WTC11 (cell line): ENCODE results near the gene PLEKHH2. TPM values are rescaled to one million over a fixed set of nuclear protein-coding genes. Genes with fewer than 3 reads are reported as not detected.

ENCODE experiments used
- ATAC-seq: fragments of 200-7000 bp; cut with Tn5 transposase; 2 replicates; pipeline ENCODE4 v1.10.0; 2021; ENCODE audit warnings: mild to moderate bottlenecking, moderate library complexity
- CTCF ChIA-PET: fragments of 300-600 bp; sonication (Branson Sonifier 250); formaldehyde crosslinking; loops from one replicate; lab custom pipeline; 2021; ENCODE audit warnings: antibody characterized with exemption; lab: Charles Lee
- POLR2A ChIA-PET: fragments of 350-600 bp; sonication (Branson Sonifier 250); formaldehyde crosslinking; loops from one replicate; lab custom pipeline; 2021; ENCODE audit warnings: antibody characterized with exemption; lab: Charles Lee
- DNase-seq: peaks from one replicate; pipeline ENCODE4 v3.0.0; 2021; ENCODE audit warnings: low spot score
- H3K27ac Mint-ChIP-seq: 2 replicates; pipeline ENCODE4 v1.8.0; 2021; ENCODE audit warnings: mixed read lengths
- H3K27me3 Mint-ChIP-seq: 2 replicates; pipeline ENCODE4 v1.8.0; 2021; ENCODE audit warnings: low read depth, mild to moderate bottlenecking, moderate library complexity, mixed read lengths
- H3K36me3 Mint-ChIP-seq: 2 replicates; pipeline ENCODE4 v1.8.0; 2021; ENCODE audit warnings: mixed read lengths
- H3K4me1 Mint-ChIP-seq: 2 replicates; pipeline ENCODE4 v1.8.0; 2022; ENCODE audit warnings: mixed read lengths
- H3K4me3 Mint-ChIP-seq: 2 replicates; pipeline ENCODE4 v1.8.0; 2021; ENCODE audit warnings: mild to moderate bottlenecking, moderate library complexity, mixed read lengths
- H3K9me3 Mint-ChIP-seq: 2 replicates; pipeline ENCODE4 v1.8.0; 2021; ENCODE audit warnings: mixed read lengths
- FOXK1 ChIP-seq: sonication (generic); formaldehyde crosslinking; IDR thresholded peaks from 2 replicates; pipeline ENCODE4 v1.8.0; 2022; ENCODE audit warnings: mild to moderate bottlenecking, moderate library complexity, missing genetic modification reagents
- IRF2 ChIP-seq: sonication (generic); formaldehyde crosslinking; IDR thresholded peaks from 2 replicates; pipeline ENCODE4 v1.8.0; 2022; ENCODE audit warnings: low read depth, missing genetic modification reagents, borderline replicate concordance
- OVOL2 ChIP-seq: fragments of 250-450 bp; sonication (Bioruptor Pico); IDR thresholded peaks from 2 replicates; pipeline ENCODE4 v1.9.0; 2021; ENCODE audit warnings: mild to moderate bottlenecking, borderline replicate concordance
- PRRX2 ChIP-seq: fragments of 250-450 bp; sonication (Bioruptor Pico); IDR thresholded peaks from 2 replicates; pipeline ENCODE4 v1.8.0; 2021; ENCODE audit warnings: mild to moderate bottlenecking
- RELA ChIP-seq: sonication (generic); formaldehyde crosslinking; IDR thresholded peaks from 2 replicates; pipeline ENCODE4 v1.8.1; 2022; ENCODE audit warnings: missing genetic modification reagents, mild to moderate bottlenecking, borderline replicate concordance
- SMAD3 ChIP-seq: sonication (generic); formaldehyde crosslinking; IDR thresholded peaks from 2 replicates; pipeline ENCODE4 v1.8.0; 2022; ENCODE audit warnings: missing genetic modification reagents, mild to moderate bottlenecking, borderline replicate concordance
- SMAD4 ChIP-seq: sonication (generic); formaldehyde crosslinking; IDR thresholded peaks from 2 replicates; pipeline ENCODE4 v1.8.0; 2022; ENCODE audit warnings: mild to moderate bottlenecking, missing genetic modification reagents
- SOX15 ChIP-seq: fragments of 250-450 bp; sonication (Bioruptor Pico); IDR thresholded peaks from 2 replicates; pipeline ENCODE4 v1.9.0; 2021; ENCODE audit warnings: mild to moderate bottlenecking
- ZBTB21 ChIP-seq: sonication (generic); formaldehyde crosslinking; IDR thresholded peaks from 2 replicates; pipeline ENCODE4 v1.8.1; 2023; ENCODE audit warnings: mild to moderate bottlenecking, missing genetic modification reagents, borderline replicate concordance
- ZNF317 ChIP-seq: sonication (generic); formaldehyde crosslinking; IDR thresholded peaks from 2 replicates; pipeline ENCODE4 v1.8.1; 2023; ENCODE audit warnings: low read depth, mild to moderate bottlenecking, moderate library complexity, missing genetic modification reagents, borderline replicate concordance
- ZNF671 ChIP-seq: fragments of 250-450 bp; sonication (Bioruptor Pico); IDR thresholded peaks from 2 replicates; pipeline ENCODE4 v1.8.0; 2021; ENCODE audit warnings: mild to moderate bottlenecking
- total RNA-seq: library from RNA; stranded (reverse); gene quantifications from 3 replicates; pipeline ENCODE4 v1.2.3, GENCODE V29; 2021
- TF ChIP-seq, protein P1 (sequence below): fragments of 250-450 bp; sonication (Bioruptor Pico); IDR thresholded peaks from 2 replicates; pipeline ENCODE4 v1.9.0; 2021; ENCODE audit warnings: mild to moderate bottlenecking
- TF ChIP-seq, protein P2 (sequence below): sonication (generic); formaldehyde crosslinking; IDR thresholded peaks from 2 replicates; pipeline ENCODE4 v1.8.1; 2022; ENCODE audit warnings: mild to moderate bottlenecking, moderate library complexity, missing genetic modification reagents
- TF ChIP-seq, protein P3 (sequence below): sonication (generic); formaldehyde crosslinking; IDR thresholded peaks from 2 replicates; pipeline ENCODE4 v1.8.1; 2022; ENCODE audit warnings: mild to moderate bottlenecking, missing genetic modification reagents, moderate library complexity, borderline replicate concordance
- TF ChIP-seq, protein P4 (sequence below): fragments of 250-450 bp; sonication (Bioruptor Pico); conservative IDR thresholded peaks from 2 replicates; pipeline ENCODE4 v1.9.0; 2021; ENCODE audit warnings: mild to moderate bottlenecking
- TF ChIP-seq, protein P5 (sequence below): sonication (generic); formaldehyde crosslinking; IDR thresholded peaks from 2 replicates; pipeline ENCODE4 v1.8.1; 2022; ENCODE audit warnings: missing genetic modification reagents, borderline replicate concordance

Gene PLEKHH2
- total RNA-seq, 1 experiment from 2014 or later, result 5.8 TPM

DNA sequence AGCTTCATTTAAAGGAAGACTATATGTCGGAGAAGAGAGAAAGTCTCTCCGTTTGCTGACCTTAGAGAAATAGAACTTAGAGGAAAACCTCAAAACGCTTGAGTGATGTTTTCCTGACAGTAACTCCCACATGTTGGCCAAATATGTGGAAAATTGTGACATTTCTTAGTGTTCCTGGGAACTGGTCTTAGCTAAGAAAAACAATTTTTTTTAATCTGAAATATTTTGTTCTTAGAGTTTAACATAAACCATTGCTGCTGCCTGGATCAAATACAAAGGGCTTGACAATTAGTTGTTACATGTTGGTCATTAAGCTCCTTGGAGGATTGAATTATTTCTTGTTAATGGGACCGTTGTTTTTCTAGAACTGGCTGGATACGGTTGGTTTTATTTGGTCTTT lies 153.1 kb downstream of the PLEKHH2 start:
- CTCF ChIA-PET, result interaction anchor here (0.6 to 1.4 kb wide), 3 partner anchors 9 to 185 kb away, joined by 3 to 4 read pairs (median 3); no protein-coding TSS in a partner anchor
- Mint-ChIP-seq H3K27ac (no peak overlapping the region), H3K9me3 (no peaks in the 10 kb centered on the region), H3K36me3 (no peaks in the 10 kb centered on the region), H3K27me3 (no peaks in the 10 kb centered on the region), H3K4me3 (no peak overlapping the region), H3K4me1 (no peaks in the 10 kb centered on the region)
- no peak for ATAC-seq
- TF ChIP-seq, protein P1, sequence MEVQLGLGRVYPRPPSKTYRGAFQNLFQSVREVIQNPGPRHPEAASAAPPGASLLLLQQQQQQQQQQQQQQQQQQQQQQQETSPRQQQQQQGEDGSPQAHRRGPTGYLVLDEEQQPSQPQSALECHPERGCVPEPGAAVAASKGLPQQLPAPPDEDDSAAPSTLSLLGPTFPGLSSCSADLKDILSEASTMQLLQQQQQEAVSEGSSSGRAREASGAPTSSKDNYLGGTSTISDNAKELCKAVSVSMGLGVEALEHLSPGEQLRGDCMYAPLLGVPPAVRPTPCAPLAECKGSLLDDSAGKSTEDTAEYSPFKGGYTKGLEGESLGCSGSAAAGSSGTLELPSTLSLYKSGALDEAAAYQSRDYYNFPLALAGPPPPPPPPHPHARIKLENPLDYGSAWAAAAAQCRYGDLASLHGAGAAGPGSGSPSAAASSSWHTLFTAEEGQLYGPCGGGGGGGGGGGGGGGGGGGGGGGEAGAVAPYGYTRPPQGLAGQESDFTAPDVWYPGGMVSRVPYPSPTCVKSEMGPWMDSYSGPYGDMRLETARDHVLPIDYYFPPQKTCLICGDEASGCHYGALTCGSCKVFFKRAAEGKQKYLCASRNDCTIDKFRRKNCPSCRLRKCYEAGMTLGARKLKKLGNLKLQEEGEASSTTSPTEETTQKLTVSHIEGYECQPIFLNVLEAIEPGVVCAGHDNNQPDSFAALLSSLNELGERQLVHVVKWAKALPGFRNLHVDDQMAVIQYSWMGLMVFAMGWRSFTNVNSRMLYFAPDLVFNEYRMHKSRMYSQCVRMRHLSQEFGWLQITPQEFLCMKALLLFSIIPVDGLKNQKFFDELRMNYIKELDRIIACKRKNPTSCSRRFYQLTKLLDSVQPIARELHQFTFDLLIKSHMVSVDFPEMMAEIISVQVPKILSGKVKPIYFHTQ (CRISPR knock-in tag), result no peak
- DNase-seq, result no peak
- POLR2A ChIA-PET, result no interaction called here

DNA sequence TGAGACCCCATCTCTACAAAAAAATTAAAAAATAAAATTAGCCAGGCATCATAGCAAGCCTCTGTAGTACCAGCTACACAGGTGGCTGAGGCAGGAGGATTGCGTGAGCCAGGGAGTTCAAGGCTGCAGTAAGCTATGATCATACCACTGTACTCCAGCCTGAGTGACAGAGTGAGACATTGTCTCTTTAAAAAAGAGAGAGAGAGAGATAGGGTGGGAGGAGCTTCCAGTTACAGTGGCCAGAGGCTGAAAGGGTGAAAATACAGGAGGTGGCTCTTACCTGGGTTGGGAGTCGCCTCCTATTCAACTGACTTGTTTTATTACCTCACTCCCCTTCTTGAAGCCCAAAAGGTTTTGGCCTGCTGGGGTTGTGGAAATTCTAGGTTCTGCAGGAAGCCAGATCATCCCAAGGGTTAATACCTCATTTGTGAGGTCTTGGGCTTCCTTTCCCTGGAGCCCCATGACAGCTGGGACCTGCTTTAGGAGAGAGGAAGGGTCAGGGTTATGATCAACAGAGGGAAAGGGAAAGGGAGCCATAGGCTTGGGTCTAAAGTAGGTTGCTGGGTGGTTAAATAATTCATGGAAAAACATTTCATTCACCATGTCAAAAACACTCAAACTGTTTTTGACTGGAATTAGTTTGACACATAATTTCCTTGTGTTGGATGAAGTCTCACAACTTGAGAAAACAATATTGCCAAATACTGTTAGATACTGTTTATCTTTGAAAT lies 154.1 kb downstream of the PLEKHH2 start:
- TF ChIP-seq SOX15 (CRISPR knock-in tag) (no peak), SMAD3 (no peak)
- Mint-ChIP-seq H3K36me3 (no peaks in the 10 kb centered on the region), H3K4me3 (no peak overlapping the region), H3K27ac (no peak overlapping the region; the same call in 1 of the 2 replicates), H3K4me1 (no peaks in the 10 kb centered on the region), H3K9me3 (no peaks in the 10 kb centered on the region), H3K27me3 (no peaks in the 10 kb centered on the region)
- CTCF ChIA-PET, result no interaction called here
- no peak for DNase-seq
- POLR2A ChIA-PET, result no interaction called here
- ATAC-seq, result no peak

DNA sequence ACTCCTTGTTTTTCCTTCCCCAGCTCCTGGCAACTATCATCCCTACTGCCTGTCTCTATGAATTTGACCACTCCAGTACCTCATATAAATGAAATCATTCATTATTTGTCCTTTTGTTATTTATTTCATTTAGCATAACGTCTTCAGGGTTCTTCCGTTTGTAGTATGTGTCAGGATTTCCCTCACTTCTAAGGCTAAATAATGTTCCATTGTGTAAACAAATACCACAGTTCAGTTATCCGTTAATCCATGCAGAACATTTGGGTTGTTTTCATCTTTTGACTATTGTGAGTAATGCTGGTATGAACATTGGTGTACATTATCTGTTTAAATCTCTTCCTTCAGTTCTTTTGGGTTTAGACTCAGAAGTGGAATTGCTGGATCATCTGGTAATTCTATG lies 155.6 kb downstream of the PLEKHH2 start:
- ChIA-PET POLR2A (no interaction called here), CTCF (no interaction called here)
- no peaks in the 10 kb centered on the region for H3K27me3 Mint-ChIP-seq
- no peak overlapping the region for H3K27ac Mint-ChIP-seq
- ATAC-seq (no peak), DNase-seq (no peak)
- H3K4me3 Mint-ChIP-seq, result no peak overlapping the region
- TF ChIP-seq ZBTB21 (CRISPR knock-in tag), result no peak
- no peaks in the 10 kb centered on the region for H3K36me3 Mint-ChIP-seq
- H3K4me1 Mint-ChIP-seq, result no peaks in the 10 kb centered on the region
- no peaks in the 10 kb centered on the region for H3K9me3 Mint-ChIP-seq

DNA sequence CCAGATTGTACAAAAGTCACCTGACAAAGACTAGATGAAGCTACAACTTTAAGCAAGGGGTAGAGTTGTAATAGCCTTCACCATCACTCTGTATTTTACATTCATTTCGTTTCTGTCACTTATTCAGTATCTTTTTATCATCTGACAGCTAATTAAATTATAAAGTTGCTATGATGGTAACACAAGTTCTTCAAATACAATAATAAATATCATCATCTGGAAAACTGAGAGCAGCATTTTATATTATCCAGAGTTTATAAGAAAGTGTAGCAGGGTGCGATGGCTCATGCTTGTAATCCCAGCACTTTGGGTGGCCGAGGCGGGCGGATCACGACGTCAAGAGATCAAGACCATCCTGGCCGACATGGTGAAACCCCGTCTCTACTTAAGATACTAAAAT lies 157.9 kb downstream of the PLEKHH2 start:
- Mint-ChIP-seq H3K4me1 (no peaks in the 10 kb centered on the region), H3K27me3 (no peaks in the 10 kb centered on the region), H3K36me3 (no peaks in the 10 kb centered on the region), H3K4me3 (no peak overlapping the region), H3K27ac (no peak overlapping the region), H3K9me3 (no peaks in the 10 kb centered on the region)
- POLR2A ChIA-PET, result no interaction called here
- TF ChIP-seq, protein P2, sequence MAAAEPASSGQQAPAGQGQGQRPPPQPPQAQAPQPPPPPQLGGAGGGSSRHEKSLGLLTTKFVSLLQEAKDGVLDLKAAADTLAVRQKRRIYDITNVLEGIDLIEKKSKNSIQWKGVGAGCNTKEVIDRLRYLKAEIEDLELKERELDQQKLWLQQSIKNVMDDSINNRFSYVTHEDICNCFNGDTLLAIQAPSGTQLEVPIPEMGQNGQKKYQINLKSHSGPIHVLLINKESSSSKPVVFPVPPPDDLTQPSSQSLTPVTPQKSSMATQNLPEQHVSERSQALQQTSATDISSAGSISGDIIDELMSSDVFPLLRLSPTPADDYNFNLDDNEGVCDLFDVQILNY, result no peak
- no peak for TF ChIP-seq ZNF317
- no peak for TF ChIP-seq SMAD3
- TF ChIP-seq, protein P3, sequence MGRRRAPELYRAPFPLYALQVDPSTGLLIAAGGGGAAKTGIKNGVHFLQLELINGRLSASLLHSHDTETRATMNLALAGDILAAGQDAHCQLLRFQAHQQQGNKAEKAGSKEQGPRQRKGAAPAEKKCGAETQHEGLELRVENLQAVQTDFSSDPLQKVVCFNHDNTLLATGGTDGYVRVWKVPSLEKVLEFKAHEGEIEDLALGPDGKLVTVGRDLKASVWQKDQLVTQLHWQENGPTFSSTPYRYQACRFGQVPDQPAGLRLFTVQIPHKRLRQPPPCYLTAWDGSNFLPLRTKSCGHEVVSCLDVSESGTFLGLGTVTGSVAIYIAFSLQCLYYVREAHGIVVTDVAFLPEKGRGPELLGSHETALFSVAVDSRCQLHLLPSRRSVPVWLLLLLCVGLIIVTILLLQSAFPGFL (CRISPR knock-in tag), result no peak
- no peak for TF ChIP-seq OVOL2
- DNase-seq (no peak), ATAC-seq (no peak)
- CTCF ChIA-PET, result interaction anchor here (0.7 kb wide), 1 partner anchor 88 kb away, joined by 3 read pairs; no protein-coding TSS in a partner anchor

DNA sequence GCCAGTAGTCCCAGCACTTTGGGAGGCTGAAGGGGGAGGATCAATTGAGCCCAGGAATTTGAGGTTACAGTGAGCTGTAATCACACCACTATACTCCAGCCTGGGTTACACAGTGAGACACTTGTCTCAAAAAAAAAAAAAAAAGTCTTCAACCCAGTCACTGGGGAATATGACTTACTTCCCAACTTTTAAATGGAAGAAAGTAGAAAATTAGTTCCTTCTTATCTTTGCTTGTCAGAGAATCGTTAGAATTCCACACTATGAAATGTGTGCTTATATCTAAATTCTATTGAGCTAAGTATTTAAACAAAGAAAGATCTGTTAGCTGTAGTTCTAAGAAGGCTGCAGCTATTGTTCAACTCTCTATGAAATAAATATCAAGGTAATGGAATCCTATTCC lies 159.1 kb downstream of the PLEKHH2 start:
- Mint-ChIP-seq H3K4me3 (no peak overlapping the region), H3K27ac (no peak overlapping the region), H3K4me1 (no peaks in the 10 kb centered on the region), H3K9me3 (no peaks in the 10 kb centered on the region), H3K36me3 (no peaks in the 10 kb centered on the region), H3K27me3 (no peaks in the 10 kb centered on the region)
- DNase-seq (no peak), ATAC-seq (no peak)
- ChIA-PET CTCF (interaction anchor here (0.8 kb wide), 1 partner anchor 82 kb away, joined by 5 read pairs; no protein-coding TSS in a partner anchor), POLR2A (no interaction called here)
- no peak for TF ChIP-seq IRF2
- TF ChIP-seq, protein P4, sequence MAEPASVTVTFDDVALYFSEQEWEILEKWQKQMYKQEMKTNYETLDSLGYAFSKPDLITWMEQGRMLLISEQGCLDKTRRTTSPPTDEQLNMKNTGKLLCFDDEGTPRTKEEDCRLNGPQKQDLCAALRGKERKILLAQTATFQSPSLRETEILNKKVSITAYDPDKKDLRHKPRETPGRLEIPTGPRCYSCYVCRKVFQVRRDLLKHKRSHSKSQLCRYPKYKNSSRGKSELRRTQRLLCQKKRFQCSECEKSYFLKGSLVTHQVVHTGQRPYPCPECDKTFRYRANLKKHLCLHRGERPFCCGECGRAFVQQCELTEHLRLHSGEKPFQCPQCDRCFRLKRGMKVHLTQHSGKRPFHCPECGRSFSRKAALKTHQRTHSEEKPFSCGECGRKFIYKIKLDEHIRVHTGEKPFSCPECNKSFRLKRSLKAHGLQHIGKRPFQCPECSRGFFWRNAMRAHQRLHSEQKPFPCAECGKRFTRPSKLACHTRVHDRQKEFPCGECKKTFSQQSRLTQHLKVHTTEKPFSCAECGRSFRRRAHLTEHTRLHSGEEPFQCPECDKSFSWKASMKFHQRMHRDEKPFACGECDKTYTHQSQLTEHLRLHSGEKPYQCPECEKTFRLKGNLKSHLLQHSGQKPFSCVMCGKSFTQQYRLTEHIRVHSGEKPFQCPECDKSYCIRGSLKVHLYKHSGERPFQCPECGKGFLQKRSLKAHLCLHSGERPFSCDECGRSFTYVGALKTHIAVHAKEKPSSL, result no peak
- no peak for TF ChIP-seq FOXK1 (CRISPR knock-in tag)
- no peak for TF ChIP-seq PRRX2 (CRISPR knock-in tag)
- no peak for TF ChIP-seq SMAD4
- TF ChIP-seq ZNF671 (CRISPR knock-in tag), result no peak
- TF ChIP-seq, protein P5, sequence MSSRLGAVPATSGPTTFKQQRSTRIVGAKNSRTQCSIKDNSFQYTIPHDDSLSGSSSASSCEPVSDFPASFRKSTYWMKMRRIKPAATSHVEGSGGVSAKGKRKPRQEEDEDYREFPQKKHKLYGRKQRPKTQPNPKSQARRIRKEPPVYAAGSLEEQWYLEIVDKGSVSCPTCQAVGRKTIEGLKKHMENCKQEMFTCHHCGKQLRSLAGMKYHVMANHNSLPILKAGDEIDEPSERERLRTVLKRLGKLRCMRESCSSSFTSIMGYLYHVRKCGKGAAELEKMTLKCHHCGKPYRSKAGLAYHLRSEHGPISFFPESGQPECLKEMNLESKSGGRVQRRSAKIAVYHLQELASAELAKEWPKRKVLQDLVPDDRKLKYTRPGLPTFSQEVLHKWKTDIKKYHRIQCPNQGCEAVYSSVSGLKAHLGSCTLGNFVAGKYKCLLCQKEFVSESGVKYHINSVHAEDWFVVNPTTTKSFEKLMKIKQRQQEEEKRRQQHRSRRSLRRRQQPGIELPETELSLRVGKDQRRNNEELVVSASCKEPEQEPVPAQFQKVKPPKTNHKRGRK (CRISPR knock-in tag), result no peak
- no peak for TF ChIP-seq RELA (CRISPR knock-in tag)
